ENCODE measurements around the gene KLRC2.
"Not testable (repeated sequence)": the region's sequence is repeated elsewhere in the genome, so short reads cannot be mapped to it uniquely, and the experiment has no call there.

The KLRC2 gene

DNA sequence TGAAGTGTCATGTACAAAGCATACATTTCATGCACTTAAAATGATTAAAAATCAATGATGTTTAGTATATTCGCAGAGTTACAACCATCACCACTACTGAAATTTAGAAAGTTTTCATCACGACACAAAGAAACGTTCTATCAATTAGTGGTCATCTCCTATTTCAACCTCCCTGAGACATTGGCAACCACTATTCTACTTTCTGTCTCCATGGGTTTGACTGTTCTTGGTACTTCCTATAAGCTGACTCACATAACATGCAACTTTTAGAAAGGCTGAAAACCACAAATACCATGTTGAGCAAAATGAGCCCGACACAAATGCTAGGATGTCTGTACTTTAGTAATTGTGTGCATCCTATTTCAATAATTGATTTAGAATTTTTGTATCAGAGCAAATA lies 5.2 kb downstream of the KLRC2 start:
- intact Hi-C loops (cut with micrococcal nuclease); H3K4me1 Mint-ChIP-seq (ENCODE audit: low read depth); H3K36me3 Mint-ChIP-seq (ENCODE audit: low read depth); H3K4me3 Mint-ChIP-seq; H3K9me3 Mint-ChIP-seq; H3K27ac Mint-ChIP-seq; H3K27me3 Mint-ChIP-seq: not testable (repeated sequence)

DNA sequence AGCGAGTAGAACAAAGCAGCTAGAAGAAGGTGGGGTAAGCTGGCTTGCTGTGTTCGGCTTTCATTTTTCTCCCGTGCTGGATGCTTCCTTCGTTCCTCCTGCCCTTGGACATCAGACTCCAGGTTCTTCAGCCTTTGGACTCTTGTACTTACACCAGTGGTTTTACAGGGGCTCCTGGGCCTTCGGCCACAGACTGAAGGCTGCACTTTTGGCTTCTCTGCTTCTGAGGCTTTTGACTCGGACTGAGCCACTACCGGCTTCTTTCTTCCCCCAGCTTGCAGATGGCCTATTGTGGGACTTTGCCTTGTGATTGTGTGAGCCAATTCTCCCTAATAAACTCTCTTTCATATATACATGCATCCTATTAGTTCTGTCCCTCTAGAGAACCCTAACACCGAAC lies 9.9 kb downstream of the KLRC2 start:
- H3K4me3 Mint-ChIP-seq; H3K27ac Mint-ChIP-seq; H3K27me3 Mint-ChIP-seq; H3K9me3 Mint-ChIP-seq; H3K36me3 Mint-ChIP-seq (ENCODE audit: low read depth); H3K4me1 Mint-ChIP-seq (ENCODE audit: low read depth); intact Hi-C loops (cut with micrococcal nuclease): not testable (repeated sequence)

DNA sequence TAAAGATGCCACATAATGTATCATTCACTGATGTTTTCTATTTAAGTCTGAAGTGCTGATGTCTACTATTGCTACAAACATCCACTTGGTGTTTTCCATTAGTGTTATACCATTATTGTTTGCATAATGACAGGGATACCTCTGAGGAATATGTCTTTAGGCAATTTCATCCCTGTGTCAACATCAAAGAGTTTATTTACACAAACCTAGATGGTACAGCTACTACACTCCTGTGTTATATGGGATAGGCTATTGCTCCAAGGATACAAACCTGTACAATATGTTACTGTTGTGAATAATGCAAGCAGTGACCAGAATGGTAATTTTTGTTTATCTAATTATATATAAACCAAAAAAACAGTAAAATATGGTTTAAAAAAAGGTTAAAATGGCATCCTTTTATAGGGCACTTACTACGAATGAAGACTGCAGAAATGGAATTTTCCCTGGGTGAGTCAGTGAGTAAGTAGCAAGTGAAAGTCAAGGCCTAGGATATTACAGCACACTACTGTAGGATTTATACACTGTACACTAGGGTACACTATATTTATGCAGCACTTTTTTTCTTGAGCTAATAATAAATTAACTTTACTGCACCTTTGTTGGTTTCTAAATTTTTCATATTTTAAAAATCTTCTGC lies 11.4 kb downstream of the KLRC2 start:
- H3K36me3 Mint-ChIP-seq (ENCODE audit: low read depth); H3K4me1 Mint-ChIP-seq (ENCODE audit: low read depth); H3K27me3 Mint-ChIP-seq; intact Hi-C loops (cut with micrococcal nuclease); H3K4me3 Mint-ChIP-seq; H3K9me3 Mint-ChIP-seq; H3K27ac Mint-ChIP-seq: not testable (repeated sequence)

DNA sequence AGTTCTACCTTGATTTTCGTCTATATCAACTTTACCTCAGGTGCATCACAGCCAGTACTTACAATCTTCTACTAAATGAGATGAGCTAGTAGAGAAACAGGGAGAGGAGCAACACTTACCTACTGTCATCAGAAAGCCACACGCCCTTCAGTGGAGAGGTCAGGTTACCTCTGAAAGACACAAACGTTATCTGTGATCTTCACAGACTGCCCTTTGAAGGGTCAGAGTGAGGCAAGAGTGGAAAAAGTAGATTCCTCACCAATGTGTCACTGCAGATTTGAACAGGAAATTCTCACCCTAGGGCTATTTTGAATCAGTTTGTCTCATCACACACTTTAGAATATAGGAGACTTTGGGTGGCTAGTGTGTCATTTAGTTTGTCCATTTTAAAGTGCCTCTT lies 13.7 kb downstream of the KLRC2 start:
- intact Hi-C loops (cut with micrococcal nuclease); H3K4me3 Mint-ChIP-seq; H3K9me3 Mint-ChIP-seq; H3K27ac Mint-ChIP-seq; H3K4me1 Mint-ChIP-seq (ENCODE audit: low read depth); H3K36me3 Mint-ChIP-seq (ENCODE audit: low read depth); H3K27me3 Mint-ChIP-seq: not testable (repeated sequence)

DNA sequence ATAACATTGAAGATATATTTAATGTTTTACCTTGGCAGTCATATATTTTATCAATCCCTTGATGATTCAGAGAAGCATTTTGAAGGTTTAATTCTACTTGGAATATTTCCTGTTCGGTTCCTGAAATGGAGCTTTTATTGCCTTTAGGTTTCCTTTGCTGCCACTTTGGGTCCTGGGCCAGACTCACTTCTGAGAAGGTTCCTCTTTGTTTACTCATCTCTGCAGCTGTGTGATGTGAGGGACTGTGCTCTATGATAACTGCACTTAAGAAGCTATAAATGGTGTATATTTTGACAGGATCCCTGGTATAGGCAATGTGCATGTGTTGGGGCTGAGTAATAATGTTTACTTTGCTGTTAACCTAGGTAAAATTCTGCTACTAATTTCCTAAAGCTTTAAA lies 15.5 kb downstream of the KLRC2 start, which contains the start of gene KLRC3:
Gene KLRC3, minus strand, starts transcription at position 262 of the 400 bp plus-strand sequence. Its CDS starts 45 bp downstream, at position 217.
- H3K36me3 Mint-ChIP-seq (ENCODE audit: low read depth); H3K9me3 Mint-ChIP-seq; H3K27ac Mint-ChIP-seq; H3K27me3 Mint-ChIP-seq; H3K4me3 Mint-ChIP-seq; intact Hi-C loops (cut with micrococcal nuclease); H3K4me1 Mint-ChIP-seq (ENCODE audit: low read depth): not testable (repeated sequence)

DNA sequence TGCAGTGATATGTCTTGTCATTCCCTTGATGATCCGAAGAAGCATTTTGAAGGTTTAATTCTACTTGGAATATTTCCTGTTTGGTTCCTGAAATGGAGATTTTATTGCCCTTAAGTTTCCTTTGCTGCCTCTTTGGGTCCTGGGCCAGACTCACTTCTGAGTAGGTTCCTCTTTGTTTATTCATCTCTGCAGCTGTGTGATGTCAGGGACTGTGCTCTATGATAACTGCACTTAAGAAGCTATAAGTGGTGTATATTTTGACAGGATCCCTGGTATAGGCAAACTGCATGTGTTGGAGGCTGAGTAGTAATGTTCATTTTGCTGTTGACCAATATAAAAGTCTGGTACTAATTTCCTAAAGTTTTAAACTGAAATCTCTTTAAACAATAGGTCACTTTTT lies 26.4 kb downstream of the KLRC2 start, which contains the start of gene KLRC4:
Gene KLRC4, minus strand, starts transcription at position 366 of the 400 bp plus-strand sequence. Its CDS starts 182 bp downstream, at position 184.
- H3K9me3 Mint-ChIP-seq = no peaks in the 10 kb centered on the region
- H3K36me3 Mint-ChIP-seq (ENCODE audit: low read depth) = no peaks in the 10 kb centered on the region
- peaks cover 12% of the 10 kb centered on the region for H3K4me1 Mint-ChIP-seq (ENCODE audit: low read depth)
- H3K4me3 Mint-ChIP-seq = no peak within 1 kb of the TSS
- H3K27me3 Mint-ChIP-seq = peaks cover 10% of the 10 kb centered on the region
- intact Hi-C loops (cut with micrococcal nuclease) = loop anchor here (5.0 kb wide), 1 partner anchor 47 kb away; no protein-coding TSS in a partner anchor
- no peak within 1 kb of the TSS for H3K27ac Mint-ChIP-seq

DNA sequence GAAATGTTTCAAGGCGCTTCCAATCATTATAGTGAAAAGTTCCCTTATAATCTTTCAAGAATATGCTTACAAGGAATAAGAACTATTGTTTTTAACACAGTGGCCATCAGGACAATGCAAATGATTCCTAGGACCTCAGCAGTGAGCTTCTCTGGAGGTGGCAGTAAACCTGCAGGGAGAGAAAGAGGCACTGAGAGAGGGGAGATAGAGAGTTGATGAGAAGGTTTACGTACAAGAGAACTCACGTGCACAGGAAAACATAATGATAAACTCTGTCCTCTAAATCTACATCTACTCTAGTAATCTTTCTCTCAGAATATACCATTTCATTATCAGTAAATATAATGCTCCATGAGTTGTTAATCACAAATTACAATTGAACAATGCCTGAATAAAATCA lies 27.0 kb downstream of the KLRC2 start:
- Mint-ChIP-seq H3K4me3 (no peak overlapping the region), H3K27me3 (peaks cover 10% of the 10 kb centered on the region), H3K9me3 (no peaks in the 10 kb centered on the region), H3K27ac (no peak overlapping the region), H3K36me3 (ENCODE audit: low read depth) (no peaks in the 10 kb centered on the region), H3K4me1 (ENCODE audit: low read depth) (peaks cover 12% of the 10 kb centered on the region)
- intact Hi-C loops (cut with micrococcal nuclease) = loop anchor here (5.0 kb wide), 1 partner anchor 47 kb away; no protein-coding TSS in a partner anchor

DNA sequence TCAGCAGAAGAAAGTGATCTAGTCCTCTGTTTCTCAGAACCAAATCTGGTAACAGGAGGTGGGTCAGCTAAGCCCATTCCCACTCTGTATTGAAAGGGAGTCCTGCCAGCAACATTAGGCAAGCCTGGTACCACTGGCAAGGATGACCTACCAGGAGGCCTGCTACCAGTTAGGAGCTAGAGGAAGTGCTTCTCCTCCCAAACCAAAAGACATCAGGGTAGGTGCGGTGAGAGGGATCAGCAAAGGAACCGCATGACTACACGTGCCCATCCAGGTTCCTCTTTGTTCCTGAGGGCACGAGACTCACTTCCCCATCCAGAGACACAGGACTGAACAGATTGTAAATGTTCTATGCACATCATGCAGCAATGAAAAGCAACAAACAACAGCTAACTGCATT lies 29.1 kb downstream of the KLRC2 start:
- intact Hi-C loops (cut with micrococcal nuclease) = loop anchor here (5.0 kb wide), 1 partner anchor 44 kb away; no protein-coding TSS in a partner anchor
- Mint-ChIP-seq H3K9me3 (no peaks in the 10 kb centered on the region), H3K36me3 (ENCODE audit: low read depth) (no peaks in the 10 kb centered on the region), H3K4me3 (no peak overlapping the region), H3K27me3 (peaks cover 15% of the 10 kb centered on the region), H3K27ac (peak overlapping the region; percentile 72), H3K4me1 (ENCODE audit: low read depth) (peaks cover 12% of the 10 kb centered on the region)

DNA sequence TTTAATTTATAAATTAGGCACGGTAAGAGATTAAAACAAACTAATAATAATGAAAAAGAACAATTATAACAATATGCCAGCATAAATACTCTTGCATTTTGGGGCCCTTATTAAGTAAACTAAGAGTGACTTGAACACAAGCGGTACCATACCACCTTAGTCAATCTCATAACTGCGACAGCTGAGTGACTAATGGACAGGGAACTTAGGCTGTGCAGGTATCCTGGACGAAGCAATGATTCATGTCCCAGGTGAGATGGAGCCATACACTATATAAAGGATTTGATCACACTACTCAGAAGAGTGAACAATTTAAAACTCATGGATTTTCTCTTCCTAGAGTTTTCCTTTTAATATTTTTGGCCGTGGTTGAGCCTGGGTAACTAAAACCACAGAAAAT lies 30.5 kb downstream of the KLRC2 start:
- intact Hi-C loops (cut with micrococcal nuclease) = loop anchor here (5.0 kb wide), 1 partner anchor 43 kb away; no protein-coding TSS in a partner anchor
- Mint-ChIP-seq H3K27me3 (peaks cover 14% of the 10 kb centered on the region), H3K27ac (no peak overlapping the region), H3K36me3 (ENCODE audit: low read depth) (no peaks in the 10 kb centered on the region), H3K4me1 (ENCODE audit: low read depth) (peaks cover 12% of the 10 kb centered on the region), H3K4me3 (no peak overlapping the region), H3K9me3 (no peaks in the 10 kb centered on the region)

DNA sequence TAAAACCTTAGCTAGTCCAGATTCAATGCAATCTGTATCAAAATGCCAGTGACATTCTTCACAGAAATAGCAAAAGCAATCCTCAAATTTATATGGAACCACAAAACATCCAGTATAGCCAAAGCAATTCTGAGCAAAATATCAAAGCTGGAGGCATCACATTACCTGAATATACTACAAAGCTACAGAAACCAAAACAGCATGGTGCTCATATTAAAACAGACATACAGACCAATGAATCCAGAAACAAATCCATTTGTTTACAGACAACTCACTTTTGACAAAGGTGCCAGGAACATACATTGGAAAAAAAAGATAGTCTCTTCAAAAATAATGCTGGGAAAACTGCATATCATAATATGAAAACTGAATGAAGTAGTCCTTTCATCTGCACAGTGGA lies 31.0 kb downstream of the KLRC2 start:
- H3K27ac Mint-ChIP-seq = no peak overlapping the region
- H3K4me1 Mint-ChIP-seq (ENCODE audit: low read depth) = peaks cover 12% of the 10 kb centered on the region
- no peaks in the 10 kb centered on the region for H3K9me3 Mint-ChIP-seq
- H3K27me3 Mint-ChIP-seq = peaks cover 14% of the 10 kb centered on the region
- intact Hi-C loops (cut with micrococcal nuclease) = loop anchor here (5.0 kb wide), 1 partner anchor 42 kb away; no protein-coding TSS in a partner anchor
- H3K4me3 Mint-ChIP-seq = no peak overlapping the region
- H3K36me3 Mint-ChIP-seq (ENCODE audit: low read depth) = no peaks in the 10 kb centered on the region

DNA sequence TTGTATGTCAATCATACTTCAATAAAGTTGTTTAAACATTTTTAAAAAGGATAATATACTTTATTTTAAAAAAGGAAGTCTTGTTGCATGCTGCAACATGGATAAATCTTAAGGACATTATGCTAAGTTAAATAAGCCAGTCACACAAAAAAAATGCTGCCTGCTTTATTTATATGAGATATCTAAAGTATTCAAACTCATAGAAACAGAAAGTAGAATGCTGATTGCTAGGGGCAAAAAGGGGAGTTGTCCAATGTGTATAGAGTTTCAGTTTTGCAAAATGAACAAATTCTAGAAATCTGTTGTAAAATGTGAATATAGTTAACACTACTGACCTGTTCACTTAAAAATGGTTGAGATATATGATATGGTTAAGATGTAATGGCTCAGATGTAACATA lies 35.0 kb downstream of the KLRC2 start:
- Mint-ChIP-seq H3K4me3 (no peak overlapping the region), H3K4me1 (ENCODE audit: low read depth) (peaks cover 2% of the 10 kb centered on the region), H3K27me3 (peaks cover 14% of the 10 kb centered on the region), H3K27ac (no peak overlapping the region), H3K36me3 (ENCODE audit: low read depth) (no peaks in the 10 kb centered on the region), H3K9me3 (no peaks in the 10 kb centered on the region)
- intact Hi-C loops (cut with micrococcal nuclease) = no loop called here

DNA sequence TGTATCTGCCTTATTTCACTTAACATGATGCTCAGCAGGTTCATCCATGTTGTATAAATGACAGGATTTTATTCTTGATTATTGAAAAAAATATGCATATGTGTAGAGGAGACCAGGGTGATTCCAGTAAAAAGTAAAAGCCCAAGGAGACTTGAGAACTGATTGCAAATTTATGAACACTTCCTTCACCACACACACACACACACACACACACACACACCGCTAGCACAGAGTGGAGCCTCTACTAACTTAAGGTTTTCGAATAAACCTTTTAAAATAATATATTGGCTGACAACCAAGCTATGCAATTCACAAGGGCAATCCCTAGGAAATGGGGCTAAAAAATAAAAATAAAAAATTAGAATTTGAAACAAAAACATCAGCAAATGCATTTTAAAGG lies 37.6 kb downstream of the KLRC2 start:
- intact Hi-C loops (cut with micrococcal nuclease) = no loop called here
- H3K4me3 Mint-ChIP-seq = no peak overlapping the region
- no peak overlapping the region for H3K27ac Mint-ChIP-seq

DNA sequence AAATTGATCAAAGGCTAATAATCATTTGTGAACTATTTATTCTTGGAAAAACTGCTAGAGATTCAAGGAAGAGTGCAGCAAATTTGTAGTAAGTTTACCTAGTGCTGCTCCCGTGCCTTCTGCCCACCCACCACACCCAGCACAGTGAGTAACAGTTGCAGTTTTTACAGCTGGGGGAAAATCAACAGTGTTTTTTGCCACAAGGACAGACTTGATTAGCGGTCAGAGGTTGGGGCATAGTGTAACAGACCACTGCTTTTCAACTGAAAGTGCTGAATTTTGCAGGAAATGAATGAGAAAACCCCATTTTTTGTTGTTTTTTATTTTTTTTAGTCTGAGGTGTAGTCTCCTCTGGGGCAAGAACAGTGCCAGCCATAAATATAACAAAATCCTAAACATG lies 38.5 kb downstream of the KLRC2 start:
- H3K4me3 Mint-ChIP-seq = no peak overlapping the region
- no peak overlapping the region for H3K27ac Mint-ChIP-seq
- intact Hi-C loops (cut with micrococcal nuclease) = no loop called here
- no peaks in the 10 kb centered on the region for H3K9me3 Mint-ChIP-seq
- H3K4me1 Mint-ChIP-seq (ENCODE audit: low read depth) = peaks cover 24% of the 10 kb centered on the region
- peaks cover 10% of the 10 kb centered on the region for H3K27me3 Mint-ChIP-seq
- H3K36me3 Mint-ChIP-seq (ENCODE audit: low read depth) = no peaks in the 10 kb centered on the region

More for the DNA sequence above, 37.6 kb downstream of the KLRC2 start:
- H3K4me1 Mint-ChIP-seq (ENCODE audit: low read depth) = peaks cover 19% of the 10 kb centered on the region
- H3K27me3 Mint-ChIP-seq = peaks cover 13% of the 10 kb centered on the region
- no peaks in the 10 kb centered on the region for H3K9me3 Mint-ChIP-seq
- H3K36me3 Mint-ChIP-seq (ENCODE audit: low read depth) = no peaks in the 10 kb centered on the region

DNA sequence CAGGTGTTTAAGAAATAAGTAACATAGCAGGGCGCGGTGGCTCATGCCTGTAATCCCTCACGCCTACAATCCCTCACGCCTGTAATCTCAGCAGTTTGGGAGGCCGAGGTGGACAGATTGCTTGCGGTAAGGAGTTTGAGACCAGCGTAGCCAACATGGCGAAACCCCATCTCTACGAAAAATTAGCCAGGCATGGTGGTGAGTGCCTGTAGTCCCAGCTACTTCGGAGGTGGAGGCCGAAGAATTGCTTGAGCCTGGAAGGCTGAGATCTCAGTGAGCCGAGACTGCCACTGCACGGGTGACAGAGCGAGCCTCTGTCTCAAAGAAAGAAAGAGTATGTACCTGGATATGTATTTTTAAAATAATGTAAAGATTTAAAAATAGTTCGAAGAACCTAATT lies 39.6 kb downstream of the KLRC2 start:
- H3K36me3 Mint-ChIP-seq (ENCODE audit: low read depth); H3K9me3 Mint-ChIP-seq; H3K27me3 Mint-ChIP-seq; H3K4me3 Mint-ChIP-seq; intact Hi-C loops (cut with micrococcal nuclease): not testable (repeated sequence)
- peaks cover 24% of the 10 kb centered on the region for H3K4me1 Mint-ChIP-seq (ENCODE audit: low read depth)
- peak overlapping the region; percentile 92 for H3K27ac Mint-ChIP-seq
